CD4-positive, alpha-beta T cell treated with Interleukin-1 beta for 1 hour (primary cell): Measurements from ENCODE around the gene SEC14L1.
A peak's percentile ranks its signal among the peaks of the same experiment; 100 is the strongest.

Experiments used
- DNase-seq, 2 donors: peaks; one replicate each; pipeline ENCODE4 v3.0.0-alpha.2; 2020 to 2022

The SEC14L1 gene

DNA sequence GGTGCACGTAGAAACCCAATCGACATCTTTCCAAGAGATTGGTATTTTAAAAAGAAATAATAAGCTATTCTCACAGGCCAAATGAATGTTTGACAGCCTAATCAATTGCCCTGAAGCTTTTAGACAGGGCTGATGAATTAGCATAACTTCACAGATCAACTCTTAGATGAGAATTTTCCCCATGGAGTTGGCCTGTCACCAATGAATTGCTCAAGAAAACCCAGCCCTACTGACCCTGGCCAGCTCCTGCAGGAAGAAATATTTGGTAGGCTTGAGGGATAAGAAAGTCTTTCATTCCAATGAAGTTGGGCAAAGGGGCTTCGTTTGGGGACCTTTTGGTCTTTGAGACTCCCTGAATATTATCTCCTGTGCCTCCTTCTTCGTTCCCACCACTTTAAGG, 23.4 kb upstream of the SEC14L1 start:
- DNase-seq = no peak

DNA sequence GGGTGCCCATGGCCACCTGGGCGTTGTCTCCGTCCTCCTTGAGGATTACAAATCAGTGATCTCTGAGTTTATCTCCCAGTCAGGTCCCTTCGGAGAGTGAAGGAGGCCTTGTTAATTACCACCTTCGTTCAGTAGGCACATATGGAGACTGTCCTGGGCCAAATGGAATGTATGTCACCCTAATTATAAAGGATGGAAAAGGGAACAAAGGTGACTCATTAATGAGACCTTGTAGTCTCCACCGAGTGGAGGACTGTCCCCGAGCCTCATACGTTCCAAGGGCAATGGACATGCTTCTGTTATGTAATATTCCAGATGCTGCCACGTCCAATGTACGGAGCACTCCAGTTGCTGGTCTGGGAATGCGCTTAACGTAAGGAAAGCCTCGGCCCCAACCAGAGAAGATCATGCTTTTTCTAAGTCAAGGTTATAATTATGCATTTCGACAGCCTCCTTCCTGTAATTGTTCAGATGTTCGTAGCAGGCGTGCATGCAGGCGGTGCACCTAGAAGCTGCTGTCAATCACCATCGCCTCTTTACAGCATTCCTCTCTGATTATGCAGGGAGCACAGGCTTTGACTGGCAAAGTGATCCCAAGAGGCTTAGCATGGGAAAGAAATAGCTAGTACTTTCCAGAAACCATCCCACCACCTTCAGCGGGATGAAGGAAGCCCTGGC, 22.4 kb upstream of the SEC14L1 start:
- DNase-seq = no peak

DNA sequence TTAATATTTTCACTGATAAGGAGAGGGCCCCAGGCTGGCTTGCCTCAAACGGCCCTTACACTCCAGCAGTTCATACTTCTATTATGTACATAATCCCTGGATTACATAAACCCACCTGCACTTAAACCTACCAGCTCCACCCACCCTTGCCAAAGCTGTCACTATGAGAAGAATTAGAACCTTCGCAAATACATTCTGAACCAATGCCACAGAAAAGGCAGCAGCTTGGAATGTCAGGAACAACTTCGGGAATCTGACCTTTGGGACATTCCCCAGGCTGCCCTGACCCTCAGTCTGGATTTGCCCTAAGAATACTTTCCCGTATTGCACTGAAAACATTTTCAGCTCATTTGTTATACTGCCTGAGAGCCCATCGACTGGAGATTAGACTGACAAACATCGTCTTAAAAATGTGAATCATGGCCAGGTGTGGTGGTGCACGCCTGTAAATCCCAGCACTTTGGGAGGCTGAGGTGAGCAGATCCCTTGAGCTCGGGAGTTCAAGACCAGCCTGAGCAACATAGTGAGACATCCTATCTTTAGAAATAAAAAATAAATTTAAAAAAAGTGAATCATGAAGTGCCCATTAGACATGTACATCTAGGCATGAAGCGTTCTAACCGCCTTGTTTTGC, 21.0 kb upstream of the SEC14L1 start:
- DNase-seq = no peak

DNA sequence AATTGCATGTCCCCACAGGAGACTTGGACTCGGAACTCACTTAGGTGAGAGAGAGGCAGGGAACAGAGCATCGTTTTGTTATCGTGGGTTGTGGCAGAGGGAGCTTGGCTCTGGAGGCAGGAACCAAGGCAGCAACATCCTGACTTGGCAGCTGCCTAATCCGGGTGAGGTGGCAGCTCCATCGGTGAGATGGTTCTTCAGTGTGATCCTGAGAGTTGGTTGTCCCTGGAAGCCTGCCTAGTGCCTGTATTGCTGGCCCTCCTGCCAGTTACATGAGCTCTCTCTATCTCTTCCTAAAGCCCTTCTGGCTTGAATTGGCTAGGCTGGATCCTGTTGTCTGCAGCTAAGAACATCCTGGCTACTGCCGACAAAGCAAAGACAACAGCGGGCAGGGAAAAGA, 19.9 kb upstream of the SEC14L1 start:
- DNase-seq = no peak

DNA sequence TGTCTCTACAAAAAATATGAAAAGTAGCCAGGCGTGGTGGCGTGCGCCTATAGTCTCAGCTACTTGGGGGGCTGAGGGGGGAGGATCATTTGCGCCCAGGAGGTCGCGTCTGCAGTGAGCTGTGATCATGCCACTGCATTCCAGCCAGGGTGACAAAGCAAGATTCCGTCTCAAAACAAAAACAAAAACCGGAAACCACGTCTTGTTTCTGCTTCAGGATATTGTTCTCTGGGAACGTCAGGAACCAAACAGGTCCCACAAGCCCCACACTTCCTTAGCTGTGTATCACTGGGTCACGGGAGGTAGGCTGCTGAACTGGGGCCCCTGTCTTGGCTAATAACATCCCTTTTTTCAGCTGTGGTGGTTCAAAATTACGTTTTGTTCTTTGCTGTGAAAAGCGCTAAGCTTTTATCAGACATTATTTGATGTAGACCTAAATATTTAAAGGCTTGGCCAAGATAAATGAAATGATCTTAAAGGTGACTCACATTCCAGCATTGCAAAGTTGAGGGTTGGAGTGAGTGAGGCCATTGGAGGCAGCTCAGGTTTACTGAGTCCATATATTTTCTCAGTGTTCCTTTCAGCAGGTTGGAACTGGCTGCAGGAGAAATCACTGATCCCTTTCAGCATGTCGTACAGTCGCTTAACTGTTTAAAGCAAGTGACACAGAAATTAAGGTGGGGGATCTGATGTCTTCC, 16.4 kb upstream of the SEC14L1 start:
- DNase-seq = peak in 1 of 2 donors; percentile 28

DNA sequence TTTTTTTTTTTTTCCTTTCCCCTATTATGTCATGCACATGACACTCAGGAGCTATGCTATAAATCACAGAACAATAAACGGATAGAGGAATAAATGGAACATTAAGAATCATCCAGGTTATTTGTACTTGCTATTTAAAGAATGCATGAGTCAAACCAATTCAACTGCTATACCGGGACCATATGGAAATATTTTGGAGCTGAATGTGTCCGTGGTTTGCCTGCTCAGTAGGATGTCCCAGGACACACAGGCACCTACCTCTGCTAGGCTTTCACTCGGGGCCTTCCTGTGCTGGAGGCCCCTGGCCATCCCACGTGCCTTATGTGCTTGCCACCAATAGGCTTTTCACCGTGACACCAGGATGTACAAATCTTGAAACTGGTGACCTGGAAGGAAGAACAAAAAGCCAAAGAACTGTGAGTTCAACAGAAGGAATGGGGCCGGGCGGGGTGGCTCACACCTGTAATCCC, 15.3 kb upstream of the SEC14L1 start:
- no peak for DNase-seq

DNA sequence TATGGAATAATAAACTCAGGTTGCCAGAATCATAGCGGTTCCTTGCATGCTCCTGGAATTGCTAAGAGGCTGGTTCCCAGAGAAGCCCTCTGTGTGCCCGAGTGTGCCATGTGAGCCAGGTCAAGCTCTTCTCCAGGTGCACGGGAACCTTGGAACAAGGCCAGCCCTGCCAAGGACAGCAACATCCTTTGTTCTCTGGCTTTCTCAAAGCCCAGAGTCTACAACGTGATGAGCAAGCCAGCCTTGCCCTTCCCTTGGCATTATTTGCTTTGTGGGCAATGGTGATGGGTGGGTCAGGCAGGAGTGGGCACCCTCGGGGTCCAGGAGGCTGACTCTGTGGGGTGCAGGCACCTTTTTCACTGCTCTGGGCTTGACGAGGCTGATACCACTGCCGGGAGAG, 14.2 kb upstream of the SEC14L1 start:
- DNase-seq = no peak

DNA sequence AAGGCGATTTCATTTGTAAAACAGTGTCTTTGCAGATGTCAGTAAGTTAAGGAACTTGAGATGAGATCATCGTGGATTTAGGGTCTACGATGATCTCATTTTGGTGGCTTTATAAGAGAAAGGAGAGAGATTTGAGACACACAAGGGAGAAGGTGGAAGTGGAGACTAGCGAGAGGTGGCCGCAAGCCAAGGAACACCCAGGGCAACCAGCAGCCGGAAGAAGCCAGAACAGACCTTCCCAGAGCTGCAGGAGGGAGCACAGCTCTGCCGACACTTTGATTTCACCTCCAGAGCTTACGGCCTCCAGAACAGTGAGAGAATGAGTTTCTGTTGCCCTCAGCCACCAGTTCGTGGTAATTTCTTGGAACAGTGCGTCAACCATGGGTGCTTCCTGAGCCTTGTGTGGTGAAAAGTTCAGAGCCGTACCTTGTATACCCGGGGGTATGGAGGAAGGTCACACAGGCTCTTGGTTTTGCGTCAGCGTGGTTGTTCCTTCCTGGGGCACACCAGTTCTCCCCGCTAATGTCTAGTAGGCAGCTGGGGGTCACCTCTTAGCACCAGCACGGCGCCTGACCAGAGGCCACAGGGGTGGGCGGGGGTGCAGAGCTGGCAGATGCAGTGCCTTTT, 12.9 kb upstream of the SEC14L1 start:
- peak; percentile 68 to 76 for DNase-seq

DNA sequence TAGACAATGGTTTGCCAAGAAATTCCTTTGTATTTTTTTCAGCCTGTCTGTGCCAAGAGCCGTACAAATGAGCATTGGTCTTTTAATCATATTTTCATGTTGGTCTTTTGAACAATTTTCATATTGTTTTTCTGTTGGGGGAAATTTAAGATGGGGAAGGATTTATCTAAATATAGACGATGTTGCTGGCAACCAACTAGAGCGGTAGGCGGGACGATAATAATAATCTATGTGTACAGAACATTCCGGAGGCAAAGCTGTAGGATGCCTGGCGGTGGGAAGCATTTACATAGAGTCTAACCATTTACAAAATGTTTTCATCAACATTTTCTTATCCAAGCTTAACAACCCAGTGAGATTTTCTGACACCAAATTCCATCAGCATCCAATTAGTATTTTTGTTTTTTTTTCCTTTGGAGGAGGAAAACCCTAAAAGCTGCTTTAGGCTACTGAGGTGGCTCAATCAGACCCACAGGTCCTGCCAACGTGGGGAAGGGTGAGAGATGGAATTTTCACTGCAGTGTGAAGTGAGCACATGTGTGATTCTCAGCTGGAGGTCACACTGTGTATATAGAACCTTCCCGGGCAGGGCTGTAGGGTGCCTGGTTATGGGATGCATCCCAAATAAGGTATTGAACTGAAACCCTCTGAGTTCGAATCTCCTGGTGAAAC, 11.7 kb upstream of the SEC14L1 start:
- no peak for DNase-seq

DNA sequence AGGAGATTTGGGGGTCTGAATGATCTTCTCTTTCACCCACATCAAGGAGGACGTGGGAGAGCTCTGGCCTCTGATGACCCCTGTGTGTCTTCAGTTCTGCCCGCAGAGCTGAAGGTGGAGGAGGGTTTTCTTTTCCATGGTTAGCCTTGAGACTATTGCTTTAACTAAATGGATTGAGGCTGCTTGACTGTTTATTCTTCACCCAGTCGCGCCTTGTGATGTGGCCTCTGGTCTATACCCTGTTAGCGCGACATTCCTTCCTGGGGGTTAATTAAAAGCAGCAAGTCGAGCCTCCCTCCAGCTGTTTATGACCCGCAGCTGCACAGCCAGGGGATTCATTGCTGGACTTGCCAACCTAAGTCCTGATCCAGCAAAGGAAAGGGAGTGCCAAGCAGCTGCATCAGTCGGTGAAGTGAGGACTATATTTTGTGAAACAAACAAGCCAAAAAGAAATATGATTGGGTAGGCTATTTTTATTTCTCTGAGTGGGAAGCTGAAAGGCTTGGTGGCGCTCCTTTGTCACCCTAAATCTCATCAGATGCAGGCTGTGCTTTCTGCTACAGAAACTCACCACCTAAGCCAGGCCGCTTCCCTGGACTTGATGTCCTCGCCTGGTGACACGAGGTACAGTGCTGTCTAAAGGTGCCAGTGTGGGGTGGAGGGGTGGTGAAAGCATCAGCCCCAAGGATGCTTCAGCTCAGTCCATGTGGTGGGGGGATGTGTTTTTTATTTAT, 11.0 kb upstream of the SEC14L1 start:
- no peak for DNase-seq

DNA sequence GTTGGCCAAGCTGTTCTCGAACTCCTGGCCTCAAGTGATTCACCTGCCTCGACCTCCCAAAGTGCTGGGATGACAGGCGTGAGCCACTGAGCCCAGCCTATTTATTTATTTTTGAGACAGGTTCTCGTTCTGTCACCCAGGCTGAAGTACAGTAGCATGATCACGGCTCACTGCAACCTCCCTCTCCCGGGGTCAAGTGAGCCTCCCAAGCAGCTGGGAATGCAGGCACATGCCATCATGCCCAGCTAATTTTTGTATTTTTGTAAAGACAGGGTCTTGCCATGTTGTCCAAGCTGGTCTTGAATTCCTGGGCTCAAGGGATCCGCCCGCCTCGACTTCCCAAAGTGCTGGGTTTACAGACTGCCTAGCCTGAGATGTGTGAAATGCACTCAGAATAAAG, 10.2 kb upstream of the SEC14L1 start:
- DNase-seq = no peak

DNA sequence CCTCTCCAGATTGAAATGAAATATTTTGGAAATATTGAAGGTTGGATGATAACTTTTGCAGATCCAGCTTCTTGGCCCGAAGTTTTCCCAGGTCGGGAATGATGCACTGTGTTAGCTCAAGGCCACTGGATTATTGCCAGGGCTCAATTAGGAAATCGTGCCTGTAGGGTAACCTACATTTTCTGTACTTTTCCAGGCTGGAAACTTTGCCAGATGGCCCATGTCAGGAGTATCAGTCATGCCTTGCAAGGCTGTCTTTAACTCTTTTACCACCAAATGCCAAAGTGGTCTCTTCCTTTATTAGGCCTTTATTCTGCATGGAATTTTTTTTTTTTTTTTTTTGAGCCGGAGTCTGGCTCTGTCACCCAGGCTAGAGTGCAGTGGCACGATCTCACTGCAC, 8.9 kb upstream of the SEC14L1 start:
- DNase-seq = no peak

DNA sequence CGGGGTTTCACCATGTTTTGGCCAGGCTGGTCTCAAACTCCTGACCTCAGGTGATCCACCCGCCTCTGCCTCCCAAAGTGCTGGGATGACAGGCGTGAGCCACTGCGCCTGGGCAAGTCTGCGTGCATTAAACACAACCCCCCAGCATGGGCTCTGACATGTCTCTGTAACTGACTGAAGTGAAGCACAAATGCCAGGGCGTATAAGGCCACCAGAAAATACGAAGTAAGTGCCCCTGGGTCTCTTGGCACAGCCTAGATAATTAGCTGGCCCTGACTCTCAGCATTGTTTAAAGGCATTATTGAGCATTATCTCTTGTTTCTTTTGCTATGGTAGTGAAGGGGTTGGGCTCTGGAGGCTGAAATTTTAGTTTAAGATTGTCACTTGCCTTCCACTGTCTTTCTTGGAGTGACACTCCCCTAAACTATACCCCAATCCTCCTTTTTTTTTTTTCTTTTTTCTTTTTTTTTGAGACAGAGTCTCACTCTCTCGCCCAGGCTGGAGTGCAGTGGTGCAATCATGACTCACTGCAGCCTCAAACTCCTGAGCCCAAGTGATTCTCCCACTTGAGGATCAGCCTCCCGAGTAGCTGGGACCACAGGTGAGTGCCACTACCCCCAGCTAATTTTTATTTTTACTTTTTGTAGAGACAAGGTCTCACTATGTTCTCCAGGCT, 8.2 kb upstream of the SEC14L1 start:
- DNase-seq = no peak

DNA sequence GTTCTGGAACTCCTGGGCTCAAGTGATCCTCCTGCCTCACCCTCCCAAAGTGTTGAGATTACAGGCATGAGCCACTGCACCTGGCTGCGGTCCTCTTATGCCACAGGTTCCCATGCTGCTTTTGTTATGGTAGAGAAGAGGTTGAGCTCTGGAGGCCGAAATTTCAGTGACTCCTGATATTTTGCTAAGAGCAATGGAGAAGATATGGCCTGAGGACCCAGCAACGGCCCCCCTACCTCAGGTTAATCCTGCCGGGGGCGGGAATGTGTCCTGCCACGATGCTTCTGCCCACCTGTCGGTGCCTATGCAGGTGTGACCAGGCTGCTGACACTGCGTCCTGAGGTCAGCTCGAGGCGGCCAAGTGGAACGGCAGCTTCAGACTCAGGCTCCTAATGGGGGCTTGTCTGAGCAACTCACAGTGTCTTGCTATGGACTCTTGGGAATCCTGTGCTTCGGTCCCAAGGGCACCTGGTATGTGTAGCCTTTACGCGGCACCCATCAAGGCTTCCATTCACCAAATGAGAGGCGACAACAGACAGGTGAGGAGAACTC, 7.6 kb upstream of the SEC14L1 start:
- DNase-seq = no peak

DNA sequence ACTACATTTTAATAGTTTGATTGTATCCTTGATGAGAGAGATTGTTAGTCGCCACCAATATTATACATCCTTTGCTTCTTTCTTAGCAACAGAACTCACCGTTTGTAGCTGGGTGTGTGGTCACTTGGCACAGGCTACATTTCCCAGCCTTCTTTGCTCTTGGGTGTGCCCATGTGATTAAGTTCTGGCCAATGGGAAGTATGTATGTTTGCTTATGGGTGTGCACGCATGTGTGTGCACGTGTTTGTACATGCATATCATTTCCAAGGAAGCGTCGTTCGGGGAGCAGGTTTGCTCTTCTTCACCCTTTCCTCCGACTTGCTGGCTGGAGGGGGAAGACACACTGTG, 4.4 kb upstream of the SEC14L1 start:
- no peak for DNase-seq

DNA sequence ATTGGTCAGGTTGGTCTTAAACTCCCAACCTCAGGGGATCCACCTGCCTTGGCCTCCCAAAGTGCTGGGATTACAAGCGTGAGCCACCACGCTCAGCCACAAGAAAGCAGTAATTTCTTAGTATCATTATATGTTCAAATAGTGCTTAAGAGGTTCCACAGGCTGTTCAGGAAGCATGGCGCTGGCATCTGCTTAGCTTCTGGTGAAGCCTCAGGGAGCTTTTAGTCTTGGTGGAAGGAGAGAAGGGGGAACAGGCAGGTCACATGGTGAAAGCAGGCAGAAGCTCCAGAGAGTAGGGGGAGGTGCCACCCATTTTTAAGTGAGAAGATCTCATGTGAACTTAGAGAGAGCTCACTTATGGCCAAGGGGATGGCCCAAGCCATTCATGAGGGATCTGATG, 3.7 kb upstream of the SEC14L1 start:
- no peak for DNase-seq

DNA sequence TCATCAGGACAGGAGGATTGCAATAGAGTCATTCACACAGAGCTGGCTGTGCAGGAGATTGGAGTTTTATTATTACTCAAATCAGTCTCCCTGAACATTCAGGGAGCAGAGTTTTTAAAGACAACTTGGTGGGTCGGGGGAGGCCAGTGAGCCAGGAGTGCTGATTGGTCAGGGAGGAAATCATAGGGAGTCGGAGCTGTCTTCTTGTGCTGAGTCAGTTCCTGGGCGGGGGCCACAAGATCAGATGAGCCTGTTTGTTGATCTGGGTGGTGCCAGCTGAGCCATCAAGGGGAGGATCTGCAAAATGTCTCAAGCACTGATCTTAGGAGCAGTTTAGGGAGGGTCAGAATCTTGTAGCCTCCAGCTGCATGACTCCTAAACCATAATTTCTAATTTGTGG, 2.9 kb upstream of the SEC14L1 start:
- peak; percentile 29 to 50 for DNase-seq

DNA sequence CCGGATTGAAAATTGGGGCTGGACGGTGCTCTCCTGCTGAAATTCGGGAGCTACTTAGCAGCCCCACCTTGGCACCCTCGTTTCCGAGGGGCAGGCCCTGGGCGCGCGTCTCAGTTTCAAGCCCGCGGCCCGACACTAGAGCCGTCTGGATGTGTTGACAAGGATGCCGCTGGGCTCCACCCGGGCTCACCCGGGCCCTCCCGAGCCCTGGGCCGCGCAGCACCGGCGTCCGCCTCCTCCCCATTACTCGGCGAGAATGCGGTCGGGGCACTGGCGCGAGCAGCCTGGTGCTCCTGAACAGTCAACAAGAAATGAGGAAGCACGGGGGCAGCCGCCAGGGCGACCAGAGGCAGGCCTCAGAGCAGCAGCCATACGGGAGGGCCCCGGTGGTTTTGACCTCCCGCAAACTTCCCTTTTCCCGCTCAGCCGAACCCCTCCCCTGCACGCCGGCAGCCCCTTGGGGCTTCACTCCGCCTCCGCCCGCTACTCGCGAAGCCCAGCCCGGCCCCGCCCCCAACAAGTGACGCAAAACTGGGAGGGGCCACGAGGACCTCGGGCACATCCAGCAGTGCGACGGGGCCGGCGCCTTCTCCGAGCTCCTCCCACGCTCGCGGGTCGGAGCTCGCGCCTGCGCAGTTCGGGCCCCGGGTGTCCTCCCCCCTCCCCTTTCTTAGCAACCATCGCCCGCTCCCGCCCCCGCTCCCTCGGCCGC, 447 bp upstream of the SEC14L1 start:
- DNase-seq = peak; percentile 98 to 99

DNA sequence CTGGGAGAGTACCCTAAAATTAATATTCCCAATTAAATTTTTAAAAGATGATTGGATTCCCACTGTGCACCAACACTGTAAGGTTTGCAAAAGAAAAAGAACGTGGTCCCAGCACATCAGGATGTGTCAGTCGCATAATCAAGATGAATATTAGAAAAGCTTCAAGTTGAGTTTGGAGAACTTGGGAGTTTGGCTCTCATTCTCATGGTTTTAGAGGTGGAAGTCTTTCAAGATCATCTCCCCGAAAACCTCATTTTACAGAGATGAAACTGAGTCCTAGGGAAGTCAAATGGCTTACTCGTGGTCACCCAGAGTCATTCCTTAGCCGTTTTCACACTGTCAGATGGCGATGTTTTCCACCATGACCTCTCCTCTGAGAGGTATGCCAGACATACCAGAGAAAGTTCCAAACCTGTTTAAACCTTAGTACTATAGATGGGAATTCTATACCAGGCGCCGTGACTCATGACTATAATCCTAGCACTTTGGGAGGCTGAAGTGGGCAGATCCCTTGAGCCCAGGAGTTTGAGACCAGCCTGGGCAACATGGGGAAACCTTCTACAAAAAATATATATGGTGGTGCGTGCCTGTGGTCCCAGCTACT, 1.2 kb downstream of the SEC14L1 start:
- DNase-seq = no peak

DNA sequence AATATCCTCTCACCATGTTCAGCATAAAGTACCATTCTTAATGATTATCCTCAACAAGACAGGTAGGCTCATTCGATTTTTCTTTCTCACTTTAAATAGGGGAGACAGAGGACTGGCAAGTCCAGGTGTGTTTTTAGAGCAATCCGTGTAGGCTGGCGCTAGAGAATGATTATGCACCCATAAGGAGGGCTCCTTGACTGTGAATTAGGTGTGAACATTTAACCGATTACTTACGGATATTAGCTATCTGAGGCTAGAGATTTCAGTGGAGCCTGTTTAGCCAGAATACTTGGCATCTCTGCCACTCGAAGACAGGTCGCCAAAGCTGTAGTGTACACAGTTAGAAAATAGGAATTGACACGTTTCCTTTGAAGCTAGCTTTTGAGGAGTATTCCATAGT, 1.9 kb downstream of the SEC14L1 start:
- no peak for DNase-seq

DNA sequence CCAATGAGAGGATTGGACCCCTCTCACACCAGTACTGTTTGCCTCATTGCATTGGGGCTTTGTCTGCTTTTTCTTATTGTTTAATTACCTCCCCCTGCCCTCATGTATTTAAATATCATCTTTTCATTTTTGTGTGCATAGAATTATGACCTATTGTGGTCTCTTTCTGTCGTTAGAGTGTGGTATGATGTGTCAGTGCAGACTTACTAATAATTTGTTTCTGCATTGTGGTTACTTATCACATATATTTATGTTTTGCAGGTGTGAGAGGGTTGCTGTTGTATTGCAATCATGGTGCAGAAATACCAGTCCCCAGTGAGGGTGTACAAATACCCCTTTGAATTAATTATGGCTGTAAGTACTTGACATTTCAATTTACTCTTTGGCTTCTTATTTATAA, 2.5 kb downstream of the SEC14L1 start:
- no peak for DNase-seq
